MM.1S (cell line): ENCODE results near the gene NPNT.
"Not testable (repeated sequence)": the region's sequence is repeated elsewhere in the genome, so short reads cannot be mapped to it uniquely, and the experiment has no call there.

ENCODE experiments used
- EZH2 ChIP-seq: fragments of 300-600 bp; sonication (generic); optimal IDR thresholded peaks from 2 replicates; pipeline ENCODE3; 2017; ENCODE audit warnings: low read depth, mild to moderate bottlenecking, antibody characterized with exemption, low read length, mixed read lengths
- EZH2phosphoT487 ChIP-seq: fragments of 300-600 bp; sonication (generic); IDR thresholded peaks from 2 replicates; pipeline ENCODE4 v1.6.1; 2018; ENCODE audit warnings: antibody characterized with exemption, low read length
- TF ChIP-seq, protein P1 (sequence below): fragments of 300-600 bp; sonication (generic); IDR thresholded peaks from 2 replicates; pipeline ENCODE4 v1.5.1; 2016; ENCODE audit warnings: antibody characterized with exemption, low read length, mixed read lengths

DNA sequence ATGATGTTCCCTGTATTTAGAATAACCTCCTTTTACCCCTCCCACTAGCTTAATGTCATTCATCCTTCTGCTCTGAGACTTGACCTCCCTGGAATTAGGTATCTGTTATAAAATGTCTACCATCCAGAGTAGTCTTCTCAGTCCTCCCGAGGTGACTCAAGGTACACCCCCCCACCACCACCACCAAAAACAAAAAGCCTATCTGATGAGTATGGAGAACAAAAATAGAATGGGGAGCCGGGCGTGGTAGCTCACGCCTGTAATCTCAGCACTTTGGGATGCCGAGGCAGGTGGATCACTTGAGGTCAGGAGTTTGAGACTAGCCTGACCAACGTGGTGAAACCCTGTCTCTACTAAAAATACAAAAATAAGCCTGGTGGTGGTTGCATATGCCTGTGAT is 46.9 kb upstream of the NPNT start:
- TF ChIP-seq, protein P1, sequence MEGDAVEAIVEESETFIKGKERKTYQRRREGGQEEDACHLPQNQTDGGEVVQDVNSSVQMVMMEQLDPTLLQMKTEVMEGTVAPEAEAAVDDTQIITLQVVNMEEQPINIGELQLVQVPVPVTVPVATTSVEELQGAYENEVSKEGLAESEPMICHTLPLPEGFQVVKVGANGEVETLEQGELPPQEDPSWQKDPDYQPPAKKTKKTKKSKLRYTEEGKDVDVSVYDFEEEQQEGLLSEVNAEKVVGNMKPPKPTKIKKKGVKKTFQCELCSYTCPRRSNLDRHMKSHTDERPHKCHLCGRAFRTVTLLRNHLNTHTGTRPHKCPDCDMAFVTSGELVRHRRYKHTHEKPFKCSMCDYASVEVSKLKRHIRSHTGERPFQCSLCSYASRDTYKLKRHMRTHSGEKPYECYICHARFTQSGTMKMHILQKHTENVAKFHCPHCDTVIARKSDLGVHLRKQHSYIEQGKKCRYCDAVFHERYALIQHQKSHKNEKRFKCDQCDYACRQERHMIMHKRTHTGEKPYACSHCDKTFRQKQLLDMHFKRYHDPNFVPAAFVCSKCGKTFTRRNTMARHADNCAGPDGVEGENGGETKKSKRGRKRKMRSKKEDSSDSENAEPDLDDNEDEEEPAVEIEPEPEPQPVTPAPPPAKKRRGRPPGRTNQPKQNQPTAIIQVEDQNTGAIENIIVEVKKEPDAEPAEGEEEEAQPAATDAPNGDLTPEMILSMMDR: not testable (repeated sequence)
- not testable (repeated sequence) for TF ChIP-seq EZH2, EZH2phosphoT487
